Eye (tissue), 1 donor: ENCODE results near the gene C1orf35.
"Not testable (repeated sequence)": the region's sequence is repeated elsewhere in the genome, so short reads cannot be mapped to it uniquely, and the experiment has no call there.

ENCODE experiments used
- DNase-seq: peaks from one replicate; pipeline ENCODE4 v3.0.0-alpha.2; 2015

The C1orf35 gene

DNA sequence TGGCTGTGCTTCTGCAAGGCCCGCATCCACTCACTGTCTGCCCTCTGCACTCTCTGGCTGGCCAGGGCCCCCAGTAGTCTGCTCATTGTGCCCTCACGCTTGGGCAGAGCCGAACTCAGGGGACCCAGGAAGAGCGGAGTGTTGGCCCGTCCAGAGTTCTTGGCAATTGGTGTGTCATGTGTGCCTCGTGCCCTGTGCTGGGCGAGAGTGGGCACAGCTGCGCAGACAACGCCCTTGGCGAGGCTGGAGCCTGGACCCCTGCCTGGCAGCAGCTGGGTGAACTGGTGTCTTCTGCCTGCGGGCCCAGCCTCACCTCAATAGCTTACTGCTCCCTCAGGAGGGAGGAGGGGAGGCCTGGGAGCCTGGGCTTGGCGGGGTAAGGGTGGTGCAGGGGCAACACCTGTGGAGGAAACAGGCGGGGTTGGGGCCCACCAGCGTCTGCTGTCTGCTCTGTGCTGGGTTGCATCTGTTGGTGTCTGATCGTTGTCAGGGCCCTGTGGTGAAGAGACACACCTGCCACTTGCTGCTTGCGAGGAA, 39.1 kb upstream of the C1orf35 start:
- DNase-seq = no peak

DNA sequence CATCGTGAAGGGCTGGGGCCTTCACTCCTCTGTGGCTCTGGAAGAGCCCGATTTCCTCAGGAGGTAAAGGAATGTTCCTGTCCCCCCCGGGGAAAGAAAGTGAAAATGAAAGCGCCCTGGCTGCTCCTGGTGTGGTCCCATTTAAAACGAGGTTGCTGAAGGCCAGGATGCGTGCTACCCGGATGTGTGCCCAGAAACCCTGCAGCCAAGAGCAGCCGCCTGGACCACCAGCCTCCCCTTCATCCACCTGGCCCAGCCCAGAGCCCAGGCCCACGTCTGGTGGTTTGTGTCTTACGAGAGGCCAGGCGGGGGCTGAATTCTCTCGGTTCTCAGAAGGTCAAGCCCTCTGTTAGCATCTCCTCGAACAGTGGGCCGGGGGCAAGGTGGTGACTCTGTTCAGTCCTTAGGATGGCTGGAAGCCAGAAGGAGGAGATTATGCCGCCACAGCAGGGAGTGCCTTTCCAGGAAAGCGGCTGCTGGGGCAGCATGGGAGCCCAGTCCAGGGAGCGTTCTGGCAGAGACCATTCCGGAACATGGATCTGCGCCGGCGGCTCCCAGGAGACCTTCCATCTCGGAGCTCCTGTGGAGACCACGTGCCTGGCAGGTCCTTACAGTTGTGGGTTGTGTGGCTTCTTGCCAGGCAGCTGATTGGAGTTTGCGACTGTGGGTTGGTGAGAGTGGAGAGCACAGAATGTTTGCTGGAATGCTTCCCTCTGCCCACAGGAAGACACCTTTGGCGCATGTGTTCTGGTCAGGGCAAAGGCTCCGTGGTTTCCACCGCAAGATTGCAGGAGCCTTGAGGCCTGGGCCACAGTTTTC, 38.3 kb upstream of the C1orf35 start:
- no peak for DNase-seq

GRCh38 chr1:228140724-228141225, 37.6 kb upstream of the C1orf35 start:
- no peak for DNase-seq

DNA sequence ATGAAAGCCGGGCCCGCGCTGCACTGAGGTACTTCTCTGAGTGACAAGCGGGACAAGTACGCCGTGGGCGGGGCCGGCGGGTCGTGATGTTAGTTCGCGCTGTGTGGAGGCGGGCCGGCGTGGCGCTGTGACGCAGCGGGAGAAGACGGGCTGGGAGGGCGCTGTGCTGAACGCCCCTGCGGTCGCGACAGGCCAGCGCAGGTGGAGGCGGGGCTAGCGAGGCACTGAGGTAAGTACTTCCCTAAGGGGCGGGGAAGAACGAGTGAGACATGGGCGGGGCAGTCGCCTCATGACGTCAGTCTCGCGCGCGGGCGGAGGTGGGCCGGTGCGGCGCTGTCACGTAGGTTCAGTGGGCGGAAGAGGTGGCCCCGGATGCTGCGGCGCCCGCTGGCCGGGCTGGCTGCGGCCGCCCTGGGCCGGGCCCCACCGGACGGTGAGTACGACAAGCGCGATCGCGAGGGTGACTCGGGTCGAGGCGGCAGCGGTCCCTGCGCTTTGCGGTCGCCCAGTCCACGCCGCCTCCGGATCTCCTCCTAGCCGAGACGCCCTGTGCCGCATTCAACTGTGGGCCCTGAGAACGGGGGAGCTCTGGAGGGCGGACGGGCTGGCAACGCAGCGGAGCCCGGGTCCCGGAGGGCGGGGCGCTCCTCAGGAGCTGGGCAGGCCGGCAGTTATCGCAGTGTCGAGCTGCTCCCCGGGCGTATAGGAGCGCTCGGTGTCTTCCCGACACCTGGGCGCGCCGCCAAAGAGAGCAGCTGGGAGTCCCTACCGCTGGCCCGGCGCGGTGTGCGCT, 37.0 kb upstream of the C1orf35 start, which contains the start of gene GUK1:
GUK1 (plus strand) TSS at position 349 of the 793 bp plus-strand sequence; CDS start at position 373, 24 bp downstream.
- peak; percentile 99 for DNase-seq

DNA sequence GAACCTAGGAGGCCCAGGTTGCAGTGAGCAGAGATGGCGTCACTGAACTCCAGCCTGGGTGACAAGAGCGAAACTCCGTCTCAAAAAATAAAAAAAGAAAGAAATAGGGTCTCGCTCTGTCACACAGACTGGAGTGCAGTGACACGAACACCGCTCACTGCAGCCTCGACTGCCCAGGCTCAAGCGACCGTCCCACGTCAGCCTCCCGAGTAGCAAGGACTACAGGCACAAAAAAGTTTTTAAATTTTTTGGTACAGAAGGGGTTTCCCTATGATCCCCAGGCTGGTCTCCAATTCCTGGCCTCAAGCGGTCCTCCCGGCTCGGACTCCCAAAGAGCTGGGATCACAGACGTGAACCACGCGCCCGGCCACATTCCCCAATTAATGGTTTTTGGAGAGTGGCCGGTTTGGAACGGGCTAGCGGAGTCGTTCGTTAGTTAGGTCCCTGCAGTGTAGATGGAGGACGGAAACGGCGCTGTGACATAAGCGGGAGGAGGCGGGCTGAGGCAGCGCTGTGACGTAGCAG, 36.3 kb upstream of the C1orf35 start:
- no peak for DNase-seq

- no peak for DNase-seq
Observed at GRCh38 chr1:228136901-228137300, 33.8 kb upstream of the C1orf35 start.

DNA sequence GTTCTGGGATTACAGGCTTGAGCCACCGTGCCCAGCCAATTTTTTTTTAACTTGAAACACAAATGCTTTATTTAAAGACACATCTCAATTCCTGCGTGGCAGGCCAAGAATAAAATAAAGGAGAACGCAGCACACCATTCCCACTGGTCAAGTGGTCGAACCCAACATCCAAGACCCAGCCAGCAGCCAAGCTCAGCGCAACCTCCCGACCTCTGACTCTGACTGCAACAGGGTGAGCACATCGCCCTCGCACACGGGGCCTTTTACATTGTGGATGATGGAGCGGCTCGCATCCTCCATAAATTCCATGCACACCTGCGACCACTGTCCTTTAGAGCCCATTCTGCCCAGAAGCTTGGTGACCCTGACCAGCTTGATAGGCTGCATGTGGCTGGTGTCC, 31.5 kb upstream of the C1orf35 start:
- no peak for DNase-seq

DNA sequence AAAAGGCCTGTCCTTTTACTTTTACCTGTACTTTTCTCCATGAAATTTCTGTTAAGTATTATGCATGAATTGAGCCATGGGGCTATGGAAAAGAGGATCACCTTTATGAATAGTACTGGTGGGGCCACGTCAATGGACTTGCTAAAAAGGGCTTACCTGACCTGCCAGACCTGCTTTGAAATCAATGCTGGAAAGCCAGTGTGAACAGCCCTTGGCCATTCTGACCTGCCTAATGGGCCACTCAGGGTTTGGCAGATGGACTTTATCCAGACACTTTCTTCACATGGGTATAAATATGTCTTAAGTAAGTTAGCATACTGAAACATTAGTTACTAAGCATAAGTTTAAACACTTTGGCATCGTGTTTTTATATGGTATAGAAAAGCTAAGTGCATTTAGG, 28.6 kb upstream of the C1orf35 start:
- DNase-seq = no peak

DNA sequence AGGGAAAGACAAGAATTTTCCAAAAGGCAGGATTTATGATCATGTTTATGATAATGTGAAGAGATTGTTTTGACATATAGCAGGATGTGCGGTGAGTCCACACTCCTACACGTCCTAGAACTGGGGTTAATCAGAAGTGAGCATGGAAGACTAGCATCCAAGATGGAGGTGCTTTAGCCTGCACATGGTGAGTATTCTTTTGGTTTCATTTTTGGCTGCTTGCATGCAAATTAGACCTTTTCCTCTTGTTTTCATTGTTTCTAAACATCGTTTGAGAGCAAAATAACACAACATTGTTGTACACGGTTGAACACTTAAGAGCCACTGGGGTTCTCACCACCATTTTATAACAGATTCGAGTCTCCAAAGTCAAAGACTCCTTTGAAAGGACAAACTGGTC, 22.1 kb upstream of the C1orf35 start:
- DNase-seq = no peak

DNA sequence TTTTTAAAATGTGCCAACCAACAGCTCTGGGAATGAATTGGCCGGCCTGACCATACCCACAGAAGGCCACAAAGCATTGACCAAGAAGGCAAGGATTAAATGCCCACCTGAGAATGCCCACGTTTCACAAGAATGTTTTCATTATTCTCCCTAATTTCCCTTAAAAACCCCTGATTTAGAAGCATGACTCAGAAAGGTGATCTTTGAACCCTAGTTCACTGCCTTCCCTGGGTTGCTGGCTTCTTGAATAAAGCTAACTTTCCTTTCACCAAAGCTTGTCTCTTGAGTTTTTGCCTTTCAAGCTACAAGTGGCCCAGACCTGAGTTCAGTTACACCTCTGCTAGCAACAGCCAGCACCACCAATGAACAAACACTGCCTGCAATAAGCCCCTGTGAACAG, 20.4 kb upstream of the C1orf35 start:
- DNase-seq = no peak

DNA sequence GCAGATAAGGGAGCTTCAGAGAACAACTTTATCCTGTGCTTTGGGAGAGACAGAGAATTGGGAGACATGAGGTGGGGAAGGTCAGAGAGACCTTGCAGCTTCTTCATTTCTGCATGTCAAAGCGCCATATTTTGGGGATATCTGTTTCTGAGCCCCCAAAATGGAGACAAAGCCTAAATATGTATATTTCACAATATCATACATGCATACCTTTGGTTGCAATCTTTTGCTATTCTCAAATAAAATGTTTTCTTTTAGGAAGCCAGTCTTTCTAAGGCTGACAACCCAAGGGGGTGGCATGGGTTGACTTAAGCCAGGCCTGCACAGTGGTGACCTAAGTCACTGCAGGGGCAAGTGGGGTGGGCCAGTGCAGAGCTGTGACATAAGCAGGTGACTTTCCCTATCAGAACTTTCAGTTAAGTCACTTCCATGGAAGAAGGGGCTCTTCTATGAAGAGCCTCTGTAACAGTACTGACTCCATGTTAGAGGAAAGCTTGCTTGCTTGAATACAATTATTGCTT, 19.9 kb upstream of the C1orf35 start:
- no peak for DNase-seq

- DNase-seq = no peak
Observed at GRCh38 chr1:228120857-228121489, 17.8 kb upstream of the C1orf35 start.

DNA sequence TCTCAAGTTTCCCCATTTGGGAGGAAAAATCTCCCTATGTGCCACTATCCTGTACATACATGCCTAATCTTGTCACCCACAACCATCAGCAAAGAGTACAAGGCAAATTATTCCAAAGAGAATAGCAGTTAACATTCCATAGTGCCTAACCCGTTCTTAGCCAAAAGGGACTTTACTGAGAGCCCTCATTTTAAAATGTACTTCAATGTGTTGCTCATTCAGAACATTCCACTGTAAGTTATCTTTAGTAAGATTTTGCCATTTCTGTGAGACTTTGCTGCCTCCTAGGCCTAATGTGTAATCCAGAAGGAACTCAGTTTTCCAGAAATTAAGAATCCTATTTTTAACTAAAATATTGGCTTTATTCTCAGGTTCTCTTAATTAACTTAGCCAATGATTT, 17.2 kb upstream of the C1orf35 start:
- DNase-seq = no peak

DNA sequence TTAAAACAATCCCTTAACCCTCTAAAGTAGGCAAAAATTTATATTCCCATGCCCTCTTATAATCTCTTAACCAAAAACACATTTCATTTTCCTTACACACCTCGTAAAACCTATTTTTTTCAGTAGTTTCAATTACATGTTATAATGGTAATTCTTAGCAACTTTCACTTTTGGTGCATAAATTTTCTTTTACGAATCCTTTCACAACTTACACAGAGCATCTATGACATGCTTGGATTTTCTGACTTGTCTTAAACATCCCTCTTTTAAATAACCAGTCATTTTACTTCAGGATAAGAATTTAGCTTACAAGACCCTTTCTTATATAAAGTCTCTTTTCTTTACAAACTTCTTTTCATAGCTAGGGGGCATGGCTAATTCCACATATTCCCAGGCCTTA, 14.9 kb upstream of the C1orf35 start:
- DNase-seq = no peak

- DNase-seq = no peak
Observed at GRCh38 chr1:228117335-228117734, 14.2 kb upstream of the C1orf35 start.

DNA sequence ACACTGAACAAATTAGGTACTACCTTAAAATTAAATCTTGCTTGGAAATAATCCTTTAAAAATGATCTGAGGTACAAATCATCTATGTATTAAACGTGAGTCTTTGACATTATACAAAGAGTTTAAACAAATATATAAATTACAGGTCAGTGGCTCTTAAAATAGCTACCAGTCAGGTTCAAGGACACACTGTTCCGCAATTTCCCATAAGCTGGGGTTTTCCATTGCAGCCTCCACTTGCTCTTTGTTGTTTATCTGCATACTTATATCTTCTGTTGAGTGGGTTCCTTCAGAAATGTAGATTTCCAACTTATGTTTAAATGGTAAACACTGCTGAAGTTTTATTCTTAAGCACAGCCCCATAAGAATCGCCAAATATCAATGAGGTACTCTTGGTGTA, 11.7 kb upstream of the C1orf35 start:
- DNase-seq = no peak

DNA sequence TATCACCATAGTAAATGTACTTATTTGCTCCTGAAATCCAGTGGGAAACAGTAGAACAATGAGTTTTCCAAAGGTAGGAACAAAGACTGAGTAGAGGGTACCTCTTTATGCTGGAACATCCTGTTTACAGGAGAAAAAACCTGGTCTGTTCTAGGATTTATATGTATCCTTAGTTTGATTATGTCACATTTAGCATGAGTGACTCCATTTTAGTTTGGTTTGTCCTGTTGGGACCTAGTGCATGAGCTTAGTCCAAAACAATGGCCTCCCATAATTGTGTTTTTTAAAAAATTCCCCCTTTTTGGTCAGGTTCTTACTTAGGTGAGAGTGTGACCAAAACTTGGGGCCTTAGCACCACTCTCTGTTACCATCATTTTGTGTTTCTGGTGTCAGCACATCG, 9.5 kb upstream of the C1orf35 start:
- DNase-seq = no peak

GRCh38 chr1:228112167-228112566, 9.0 kb upstream of the C1orf35 start:
- no peak for DNase-seq

- DNase-seq = not testable (repeated sequence)
Observed at GRCh38 chr1:228111315-228111714, 8.2 kb upstream of the C1orf35 start.

DNA sequence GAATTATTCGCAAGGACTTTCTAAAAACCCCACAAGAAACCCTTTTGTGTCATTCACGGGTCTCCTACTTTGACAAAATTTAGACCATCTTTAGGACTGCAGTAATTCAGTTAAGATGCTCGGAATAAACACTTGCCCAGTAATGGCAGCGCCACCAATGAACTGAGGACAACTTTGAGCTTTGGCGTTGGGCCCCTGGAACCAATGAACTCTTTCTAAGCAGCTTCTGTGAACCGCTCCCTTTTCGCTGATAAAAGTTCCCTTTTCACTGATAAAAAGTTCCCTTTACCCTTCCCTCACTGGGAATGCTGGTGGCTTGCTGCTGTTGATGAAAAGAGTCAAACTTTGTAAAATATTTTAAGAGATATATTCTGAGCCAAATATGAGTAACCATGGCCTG, 7.4 kb upstream of the C1orf35 start:
- DNase-seq = no peak

- no peak for DNase-seq
Observed at GRCh38 chr1:228109962-228110488, 6.9 kb upstream of the C1orf35 start.
